WTC11 (cell line): ENCODE measurements around the gene TNS2.

Experiments used
- CREB1 ChIP-seq: sonication (generic); formaldehyde crosslinking; IDR thresholded peaks from 2 replicates; pipeline ENCODE4 v1.8.0; 2023; ENCODE audit warnings: mild to moderate bottlenecking, missing genetic modification reagents
- FOXP1 ChIP-seq: sonication (generic); formaldehyde crosslinking; IDR thresholded peaks from 2 replicates; pipeline ENCODE4 v1.8.0; 2022; ENCODE audit warnings: missing genetic modification reagents, mild to moderate bottlenecking, moderate library complexity, borderline replicate concordance
- NR3C1 ChIP-seq: sonication (generic); formaldehyde crosslinking; conservative IDR thresholded peaks from 2 replicates; pipeline ENCODE4 v1.8.1; 2023; ENCODE audit warnings: low read depth, mild to moderate bottlenecking, missing genetic modification reagents
- TEAD1 ChIP-seq: sonication (generic); formaldehyde crosslinking; IDR thresholded peaks from 2 replicates; pipeline ENCODE4 v1.8.0; 2022; ENCODE audit warnings: mild to moderate bottlenecking, missing genetic modification reagents
- TP53 ChIP-seq: sonication (generic); formaldehyde crosslinking; IDR thresholded peaks from 2 replicates; pipeline ENCODE4 v1.8.1; 2023; ENCODE audit warnings: mild to moderate bottlenecking, missing genetic modification reagents
- ZBTB21 ChIP-seq: sonication (generic); formaldehyde crosslinking; IDR thresholded peaks from 2 replicates; pipeline ENCODE4 v1.8.1; 2023; ENCODE audit warnings: mild to moderate bottlenecking, missing genetic modification reagents, borderline replicate concordance
- ZNF263 ChIP-seq: sonication (generic); formaldehyde crosslinking; IDR thresholded peaks from 2 replicates; pipeline ENCODE4 v1.8.1; 2022; ENCODE audit warnings: low read depth, mild to moderate bottlenecking, moderate library complexity, missing genetic modification reagents
- TF ChIP-seq, protein P1 (sequence below): fragments of 200-600 bp; IDR thresholded peaks from 2 replicates; pipeline ENCODE4 v1.8.0; 2022; ENCODE audit warnings: antibody characterized with exemption
- TF ChIP-seq, protein P2 (sequence below): sonication (generic); formaldehyde crosslinking; IDR thresholded peaks from 2 replicates; pipeline ENCODE4 v1.8.1; 2023; ENCODE audit warnings: mild to moderate bottlenecking, missing genetic modification reagents, moderate library complexity

DNA sequence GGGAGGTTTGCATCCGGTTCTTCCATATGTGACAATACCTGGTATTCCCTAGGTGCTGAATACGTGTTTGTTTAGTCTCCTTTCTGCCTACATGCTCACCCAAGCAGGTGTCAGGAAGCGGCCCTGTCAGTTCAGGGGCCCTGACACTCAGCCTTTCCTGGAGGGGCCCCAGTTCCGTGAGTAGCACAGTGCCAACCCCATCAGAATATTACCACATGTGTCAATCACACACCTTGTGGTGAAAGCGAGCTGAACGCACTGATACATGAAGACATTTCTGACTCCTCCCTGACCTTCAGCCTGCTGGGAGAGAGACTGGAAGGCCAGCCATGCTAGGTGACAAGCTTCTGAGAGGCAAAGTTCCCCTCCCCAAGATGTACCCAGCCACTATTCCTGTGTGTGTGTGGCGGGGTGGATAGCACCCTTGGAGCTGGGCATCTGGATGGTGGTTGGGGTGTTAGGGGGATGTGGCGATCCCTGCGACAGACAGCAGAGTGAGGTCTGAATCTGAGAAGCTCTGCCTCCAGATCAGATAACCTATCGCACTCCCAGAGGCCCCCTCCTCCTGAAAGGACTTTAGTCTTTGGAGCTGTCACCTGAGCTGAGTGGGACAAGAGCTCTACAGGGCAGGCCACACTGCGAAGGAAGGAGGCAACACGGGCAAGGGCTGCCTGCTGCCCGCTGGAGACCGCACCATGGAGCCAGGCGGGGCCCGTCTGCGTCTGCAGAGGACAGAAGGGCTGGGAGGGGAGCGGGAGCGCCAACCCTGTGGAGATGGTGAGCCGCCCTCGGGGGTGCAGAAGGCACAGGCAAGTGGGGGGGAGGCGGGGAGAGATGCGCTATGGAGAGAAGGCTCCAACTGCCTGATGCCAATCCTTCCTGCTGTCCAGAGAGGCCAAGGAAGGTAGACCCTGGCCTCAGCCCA, 53.3 kb downstream of the TNS2 start, which contains the start of gene SOAT2:
- no peak for TF ChIP-seq CREB1 (CRISPR knock-in tag)
- no peak for TF ChIP-seq TEAD1 (CRISPR knock-in tag)
- TF ChIP-seq, protein P1, sequence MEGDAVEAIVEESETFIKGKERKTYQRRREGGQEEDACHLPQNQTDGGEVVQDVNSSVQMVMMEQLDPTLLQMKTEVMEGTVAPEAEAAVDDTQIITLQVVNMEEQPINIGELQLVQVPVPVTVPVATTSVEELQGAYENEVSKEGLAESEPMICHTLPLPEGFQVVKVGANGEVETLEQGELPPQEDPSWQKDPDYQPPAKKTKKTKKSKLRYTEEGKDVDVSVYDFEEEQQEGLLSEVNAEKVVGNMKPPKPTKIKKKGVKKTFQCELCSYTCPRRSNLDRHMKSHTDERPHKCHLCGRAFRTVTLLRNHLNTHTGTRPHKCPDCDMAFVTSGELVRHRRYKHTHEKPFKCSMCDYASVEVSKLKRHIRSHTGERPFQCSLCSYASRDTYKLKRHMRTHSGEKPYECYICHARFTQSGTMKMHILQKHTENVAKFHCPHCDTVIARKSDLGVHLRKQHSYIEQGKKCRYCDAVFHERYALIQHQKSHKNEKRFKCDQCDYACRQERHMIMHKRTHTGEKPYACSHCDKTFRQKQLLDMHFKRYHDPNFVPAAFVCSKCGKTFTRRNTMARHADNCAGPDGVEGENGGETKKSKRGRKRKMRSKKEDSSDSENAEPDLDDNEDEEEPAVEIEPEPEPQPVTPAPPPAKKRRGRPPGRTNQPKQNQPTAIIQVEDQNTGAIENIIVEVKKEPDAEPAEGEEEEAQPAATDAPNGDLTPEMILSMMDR = no peak
- no peak for TF ChIP-seq ZBTB21 (CRISPR knock-in tag)
- TF ChIP-seq NR3C1 (CRISPR knock-in tag) = no peak
- TF ChIP-seq TP53 (CRISPR knock-in tag) = no peak
- TF ChIP-seq FOXP1 (CRISPR knock-in tag) = no peak
- TF ChIP-seq, protein P2, sequence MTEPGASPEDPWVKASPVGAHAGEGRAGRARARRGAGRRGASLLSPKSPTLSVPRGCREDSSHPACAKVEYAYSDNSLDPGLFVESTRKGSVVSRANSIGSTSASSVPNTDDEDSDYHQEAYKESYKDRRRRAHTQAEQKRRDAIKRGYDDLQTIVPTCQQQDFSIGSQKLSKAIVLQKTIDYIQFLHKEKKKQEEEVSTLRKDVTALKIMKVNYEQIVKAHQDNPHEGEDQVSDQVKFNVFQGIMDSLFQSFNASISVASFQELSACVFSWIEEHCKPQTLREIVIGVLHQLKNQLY (CRISPR knock-in tag) = no peak
- TF ChIP-seq ZNF263 (CRISPR knock-in tag) = no peak
